Stimulated activated CD8-positive, alpha-beta memory T cell treated with anti-CD3 and anti-CD28 coated beads, Interleukin-12 subunit alpha, Interleukin-12 subunit beta, amount 100 ng/mL, for 24 hours (primary cell): Measurements from ENCODE around the gene PCDHB15.
"Not testable (repeated sequence)": the region's sequence is repeated elsewhere in the genome, so short reads cannot be mapped to it uniquely, and the experiment has no call there.

Experiments used
- DNase-seq: peaks from one replicate; pipeline ENCODE4 v3.0.0-alpha.2; 2020; ENCODE audit errors: extremely low read depth

Gene PCDHB15

GRCh38 chr5:141245250-141245717 lies at the start of gene PCDHB15:
TSS of gene PCDHB15 (plus strand) at chr5:141245395. CDS start at chr5:141245579, 184 bp downstream.
- no peak for DNase-seq

DNA sequence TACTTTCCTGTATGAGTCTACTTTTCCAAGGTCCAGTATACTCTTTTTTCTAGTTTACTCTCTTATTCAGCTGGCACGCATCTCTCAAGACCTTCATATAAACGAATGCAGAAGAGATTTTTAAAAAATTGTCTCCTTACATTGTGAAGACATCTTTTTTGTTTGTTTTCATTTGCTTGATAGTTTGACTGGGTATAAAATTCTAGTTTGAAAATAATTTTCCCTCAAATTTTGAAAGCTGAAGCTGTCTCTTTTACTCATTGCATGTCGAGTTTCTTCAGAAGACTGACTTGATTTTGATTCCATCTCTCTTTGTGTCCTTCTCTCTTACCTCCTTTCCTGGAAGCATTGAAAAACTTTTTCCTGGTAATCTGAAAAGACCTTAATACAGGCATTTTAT lies 48.8 kb upstream of the PCDHB15 start:
- DNase-seq: no peak

GRCh38 chr5:141199359-141200235 lies 45.6 kb upstream of the PCDHB15 start, which contains the start of gene PCDHB11:
TSS of gene PCDHB11 (plus strand) at chr5:141199627. CDS start at chr5:141199775, 148 bp downstream.
- DNase-seq: no peak

- not testable (repeated sequence) for DNase-seq
Observed at GRCh38 chr5:141201126-141201525, 44.1 kb upstream of the PCDHB15 start.

- DNase-seq: not testable (repeated sequence)
Observed at GRCh38 chr5:141201646-141202045, 43.5 kb upstream of the PCDHB15 start.

DNA sequence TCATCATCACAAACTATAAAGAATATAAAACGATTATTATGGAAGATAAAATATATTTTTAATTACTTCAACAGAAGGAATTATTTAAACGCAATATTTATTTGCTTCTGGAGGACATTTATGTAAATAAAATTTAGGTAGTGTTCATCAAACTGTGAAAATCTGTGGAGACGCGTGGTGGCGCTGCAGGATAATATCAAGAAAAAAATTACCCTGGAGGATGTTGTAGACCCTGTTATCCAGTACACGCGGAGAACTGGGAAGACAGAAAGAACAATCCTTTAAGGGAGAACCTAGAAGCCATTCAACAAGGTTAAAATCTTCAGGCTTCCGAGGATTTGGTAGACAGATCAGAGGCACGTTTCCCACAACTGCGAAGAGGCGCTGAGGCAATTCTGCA lies 36.7 kb upstream of the PCDHB15 start, which contains the start of gene PCDHB12:
Gene PCDHB12 (plus strand): TSS at position 242 of the 400 bp plus-strand sequence. CDS start 189 bp downstream, outside the sequence.
- DNase-seq: no peak

GRCh38 chr5:141210281-141210680 lies 34.9 kb upstream of the PCDHB15 start:
- DNase-seq: not testable (repeated sequence)

GRCh38 chr5:141210849-141211248 lies 34.3 kb upstream of the PCDHB15 start:
- not testable (repeated sequence) for DNase-seq

DNA sequence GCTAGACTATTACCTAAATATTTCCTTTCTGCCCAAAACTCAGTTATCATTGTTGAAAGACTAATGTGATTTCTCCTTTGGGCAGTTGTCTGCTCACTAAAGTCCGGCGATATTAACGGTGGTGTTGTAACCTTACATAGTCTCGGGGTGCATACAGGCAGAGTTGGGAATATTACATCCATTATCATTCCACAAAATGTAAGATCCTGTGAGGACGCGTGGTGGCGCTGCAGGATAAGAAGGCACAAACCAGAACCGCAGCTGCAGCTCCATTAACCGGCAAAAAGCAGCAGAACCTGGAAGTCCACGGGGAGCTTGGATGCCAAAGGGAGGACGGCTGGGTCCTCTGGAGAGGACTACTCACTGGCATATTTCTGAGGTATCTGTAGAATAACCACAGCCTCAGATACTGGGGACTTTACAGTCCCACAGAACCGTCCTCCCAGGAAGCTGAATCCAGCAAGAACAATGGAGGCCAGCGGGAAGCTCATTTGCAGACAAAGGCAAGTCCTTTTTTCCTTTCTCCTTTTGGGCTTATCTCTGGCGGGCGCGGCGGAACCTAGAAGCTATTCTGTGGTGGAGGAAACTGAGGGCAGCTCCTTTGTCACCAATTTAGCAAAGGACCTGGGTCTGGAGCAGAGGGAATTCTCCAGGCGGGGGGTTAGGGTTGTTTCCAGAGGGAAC lies 31.4 kb upstream of the PCDHB15 start, which contains the start of gene PCDHB13:
Gene PCDHB13 (plus strand): TSS at position 264 of the 684 bp plus-strand sequence. CDS start 205 bp downstream, at position 469.
- not testable (repeated sequence) for DNase-seq

DNA sequence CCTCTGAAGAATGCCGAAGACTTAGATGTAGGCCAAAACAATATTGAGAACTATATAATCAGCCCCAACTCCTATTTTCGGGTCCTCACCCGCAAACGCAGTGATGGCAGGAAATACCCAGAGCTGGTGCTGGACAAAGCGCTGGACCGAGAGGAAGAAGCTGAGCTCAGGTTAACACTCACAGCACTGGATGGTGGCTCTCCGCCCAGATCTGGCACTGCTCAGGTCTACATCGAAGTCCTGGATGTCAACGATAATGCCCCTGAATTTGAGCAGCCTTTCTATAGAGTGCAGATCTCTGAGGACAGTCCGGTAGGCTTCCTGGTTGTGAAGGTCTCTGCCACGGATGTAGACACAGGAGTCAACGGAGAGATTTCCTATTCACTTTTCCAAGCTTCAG lies 30.6 kb upstream of the PCDHB15 start:
- DNase-seq: not testable (repeated sequence)

- not testable (repeated sequence) for DNase-seq
Observed at GRCh38 chr5:141215504-141215903, 29.7 kb upstream of the PCDHB15 start.

GRCh38 chr5:141216035-141216434 lies 29.2 kb upstream of the PCDHB15 start:
- not testable (repeated sequence) for DNase-seq

GRCh38 chr5:141223112-141223783 lies 21.9 kb upstream of the PCDHB15 start, which contains the start of gene PCDHB14:
TSS of gene PCDHB14 (plus strand) at chr5:141223343. CDS start at chr5:141223506, 163 bp downstream.
- no peak for DNase-seq

DNA sequence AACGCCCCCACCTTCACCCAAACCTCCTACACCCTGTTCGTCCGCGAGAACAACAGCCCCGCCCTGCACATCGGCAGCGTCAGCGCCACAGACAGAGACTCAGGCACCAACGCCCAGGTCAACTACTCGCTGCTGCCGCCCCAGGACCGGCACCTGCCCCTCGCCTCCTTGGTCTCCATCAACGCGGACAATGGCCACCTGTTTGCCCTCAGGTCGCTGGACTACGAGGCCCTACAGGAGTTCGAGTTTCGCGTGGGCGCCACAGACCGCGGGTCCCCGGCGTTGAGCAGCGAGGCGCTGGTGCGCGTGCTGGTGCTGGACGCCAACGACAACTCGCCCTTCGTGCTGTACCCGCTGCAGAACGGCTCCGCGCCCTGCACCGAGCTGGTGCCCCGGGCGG lies 20.4 kb upstream of the PCDHB15 start:
- DNase-seq: not testable (repeated sequence)

GRCh38 chr5:141225421-141225820 lies 19.8 kb upstream of the PCDHB15 start:
- DNase-seq: not testable (repeated sequence)

- DNase-seq: no peak
Observed at GRCh38 chr5:141234109-141234667, 11.0 kb upstream of the PCDHB15 start.

DNA sequence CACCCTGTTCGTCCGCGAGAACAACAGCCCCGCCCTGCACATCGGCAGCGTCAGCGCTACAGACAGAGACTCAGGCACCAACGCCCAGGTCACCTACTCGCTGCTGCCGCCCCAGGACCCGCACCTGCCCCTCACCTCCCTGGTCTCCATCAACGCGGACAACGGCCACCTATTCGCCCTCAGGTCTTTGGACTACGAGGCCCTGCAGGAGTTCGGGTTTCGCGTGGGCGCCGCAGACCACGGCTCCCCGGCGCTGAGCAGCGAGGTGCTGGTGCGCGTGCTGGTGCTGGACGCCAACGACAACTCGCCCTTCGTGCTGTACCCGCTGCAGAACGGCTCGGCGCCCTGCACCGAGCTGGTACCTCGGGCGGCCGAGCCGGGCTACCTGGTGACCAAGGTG lies 9.3 kb upstream of the PCDHB15 start:
- DNase-seq: not testable (repeated sequence)

DNA sequence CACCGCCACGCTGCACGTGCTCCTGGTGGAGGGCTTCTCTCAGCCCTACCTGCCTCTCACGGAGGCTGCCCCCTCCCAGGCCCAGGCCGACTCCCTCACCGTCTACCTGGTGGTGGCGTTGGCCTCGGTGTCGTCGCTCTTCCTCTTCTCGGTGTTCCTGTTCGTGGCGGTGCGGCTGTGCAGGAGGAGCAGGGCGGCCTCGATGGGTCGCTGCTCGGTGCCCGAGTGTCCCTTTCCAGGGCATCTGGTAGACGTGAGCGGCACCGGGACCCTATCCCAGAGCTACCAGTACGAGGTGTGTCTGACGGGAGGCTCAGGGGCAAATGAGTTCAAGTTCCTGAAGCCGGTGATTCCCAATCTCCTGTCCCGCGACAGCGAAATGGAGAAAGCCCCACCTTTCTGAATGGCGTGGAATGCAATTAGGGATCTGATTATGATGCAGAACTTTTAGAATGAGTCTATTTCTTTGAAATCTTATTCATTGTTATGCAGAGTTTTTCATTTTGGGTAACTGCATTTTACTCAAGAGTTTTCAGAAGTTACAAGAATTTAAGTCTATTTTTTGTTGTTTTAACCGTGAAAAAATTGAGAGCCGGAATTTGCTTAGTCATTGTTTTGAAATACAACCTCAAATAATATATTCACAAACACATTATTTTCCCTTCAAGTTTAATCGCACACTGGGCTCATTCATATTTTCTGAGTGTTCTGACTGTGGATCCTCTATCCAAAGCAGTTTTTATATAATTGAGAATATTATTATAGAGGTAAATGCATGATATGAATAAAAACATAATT lies 8.5 kb upstream of the PCDHB15 start:
- DNase-seq: no peak

DNA sequence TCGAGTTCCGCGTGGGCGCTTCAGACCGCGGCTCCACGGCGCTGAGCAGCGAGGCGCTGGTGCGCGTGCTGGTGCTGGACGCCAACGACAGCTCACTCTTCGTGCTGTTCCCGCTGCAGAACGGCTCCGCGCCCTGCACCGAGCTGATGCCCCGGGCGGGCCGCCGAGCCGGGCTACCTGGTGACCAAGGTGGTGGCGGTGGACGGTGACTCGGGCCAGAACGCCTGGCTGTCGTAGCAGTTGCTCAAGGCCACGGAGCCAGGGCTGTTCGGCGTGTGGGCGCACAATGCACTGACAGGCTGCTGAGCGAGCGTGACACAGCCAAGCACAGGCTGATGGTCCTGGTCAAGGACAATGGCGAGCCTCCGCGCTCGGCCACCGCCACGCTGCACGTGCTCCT lies 3.7 kb upstream of the PCDHB15 start:
- no peak for DNase-seq

DNA sequence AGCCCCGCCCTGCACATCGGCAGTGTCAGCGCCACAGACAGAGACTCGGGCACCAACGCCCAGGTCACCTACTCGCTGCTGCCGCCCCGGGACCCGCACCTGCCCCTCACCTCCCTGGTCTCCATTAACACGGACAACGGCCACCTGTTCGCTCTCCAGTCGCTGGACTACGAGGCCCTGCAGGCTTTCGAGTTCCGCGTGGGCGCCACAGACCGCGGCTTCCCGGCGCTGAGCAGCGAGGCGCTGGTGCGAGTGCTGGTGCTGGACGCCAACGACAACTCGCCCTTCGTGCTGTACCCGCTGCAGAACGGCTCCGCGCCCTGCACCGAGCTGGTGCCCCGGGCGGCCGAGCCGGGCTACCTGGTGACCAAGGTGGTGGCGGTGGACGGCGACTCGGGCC lies 1.8 kb downstream of the PCDHB15 start:
- DNase-seq: not testable (repeated sequence)
